GM21717 (cell line): ENCODE measurements around the gene PPFIA1.
"Not testable (repeated sequence)": the region's sequence is repeated elsewhere in the genome, so short reads cannot be mapped to it uniquely, and the experiment has no call there.

ENCODE experiments used
- ATAC-seq: cut with Tn5 transposase; IDR thresholded peaks from one replicate; pipeline ENCODE4 v1.9.1; 2021; ENCODE audit warnings: mild to moderate bottlenecking, moderate library complexity; ENCODE audit not compliant: unreplicated experiment

Gene PPFIA1

GRCh38 chr11:70250876-70251658 lies 19.4 kb upstream of the PPFIA1 start:
- no peak for ATAC-seq

GRCh38 chr11:70251659-70252321 lies 18.7 kb upstream of the PPFIA1 start:
- ATAC-seq, result no peak

GRCh38 chr11:70252844-70253243 lies 17.6 kb upstream of the PPFIA1 start:
- no peak for ATAC-seq

DNA sequence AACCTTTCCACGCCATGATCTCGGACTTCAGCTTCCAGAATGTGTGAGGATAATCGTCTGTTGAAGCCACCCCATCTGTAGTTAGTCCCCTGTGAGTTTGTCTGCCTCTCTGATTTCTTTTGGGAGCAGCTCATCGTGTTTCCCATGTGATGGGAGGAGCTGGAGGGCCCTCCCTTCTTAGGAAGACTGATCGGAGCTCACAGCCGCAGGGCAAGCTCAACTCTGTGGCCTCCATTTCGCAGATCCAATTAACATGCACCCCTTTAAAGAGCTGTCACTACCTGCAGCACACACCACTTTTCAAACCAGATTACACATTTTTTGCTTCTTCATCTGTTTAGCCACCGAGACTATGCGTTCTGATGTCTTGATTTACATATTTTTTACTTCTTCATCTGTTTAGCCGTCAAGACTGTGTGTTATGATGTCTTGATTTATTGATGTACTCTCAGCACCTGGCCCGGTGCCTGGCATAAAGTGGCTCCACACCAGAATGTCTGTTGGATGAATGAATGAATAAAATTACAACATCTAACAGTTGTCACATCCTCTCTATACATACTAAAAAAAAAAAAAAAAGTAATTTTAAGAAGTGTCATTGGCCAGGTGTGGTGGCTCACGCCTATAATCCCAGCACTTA lies 14.9 kb upstream of the PPFIA1 start:
- ATAC-seq, result no peak

DNA sequence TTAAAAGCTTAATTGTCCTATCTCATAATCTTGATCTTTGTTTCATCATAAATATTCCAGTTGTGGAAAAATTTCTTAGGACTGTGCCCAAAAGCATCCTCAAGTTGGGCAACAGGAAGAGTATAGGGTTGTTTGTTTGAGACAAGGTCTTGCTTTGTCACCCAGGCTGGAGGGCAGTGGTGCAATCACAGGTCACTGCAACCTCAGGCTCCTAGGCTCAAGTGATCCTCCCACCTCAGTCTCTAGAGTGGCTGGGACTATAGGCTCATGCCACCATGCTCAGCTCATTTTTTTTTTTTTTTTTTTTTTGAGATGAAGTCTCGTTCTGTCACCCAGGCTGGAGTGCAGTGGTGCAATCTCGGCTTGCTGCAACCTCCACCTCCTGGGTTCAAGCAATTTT lies 11.4 kb upstream of the PPFIA1 start:
- ATAC-seq, result not testable (repeated sequence)

GRCh38 chr11:70262951-70263350 lies 7.5 kb upstream of the PPFIA1 start:
- ATAC-seq, result no peak

DNA sequence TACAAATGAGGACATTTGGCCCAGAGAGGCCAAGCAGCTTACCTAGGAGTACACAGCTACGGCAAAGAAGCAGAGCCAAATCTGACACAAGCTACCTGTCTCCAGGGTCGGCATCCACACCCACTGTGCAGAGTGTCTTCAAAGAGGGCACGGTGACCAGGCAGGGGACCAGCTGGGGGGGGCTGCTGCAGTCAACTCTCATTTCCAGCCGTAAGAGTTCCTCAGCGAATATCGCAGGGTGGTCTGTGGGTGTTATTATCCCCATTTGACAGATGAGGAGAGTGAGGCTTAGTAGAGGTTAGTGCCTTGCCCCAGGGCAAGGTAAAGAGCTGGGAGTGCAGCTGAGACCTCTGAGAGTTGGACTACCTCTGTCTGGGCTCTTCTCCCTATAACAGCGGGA lies 7.1 kb upstream of the PPFIA1 start:
- no peak for ATAC-seq

GRCh38 chr11:70265341-70265740 lies 5.1 kb upstream of the PPFIA1 start:
- ATAC-seq, result no peak

DNA sequence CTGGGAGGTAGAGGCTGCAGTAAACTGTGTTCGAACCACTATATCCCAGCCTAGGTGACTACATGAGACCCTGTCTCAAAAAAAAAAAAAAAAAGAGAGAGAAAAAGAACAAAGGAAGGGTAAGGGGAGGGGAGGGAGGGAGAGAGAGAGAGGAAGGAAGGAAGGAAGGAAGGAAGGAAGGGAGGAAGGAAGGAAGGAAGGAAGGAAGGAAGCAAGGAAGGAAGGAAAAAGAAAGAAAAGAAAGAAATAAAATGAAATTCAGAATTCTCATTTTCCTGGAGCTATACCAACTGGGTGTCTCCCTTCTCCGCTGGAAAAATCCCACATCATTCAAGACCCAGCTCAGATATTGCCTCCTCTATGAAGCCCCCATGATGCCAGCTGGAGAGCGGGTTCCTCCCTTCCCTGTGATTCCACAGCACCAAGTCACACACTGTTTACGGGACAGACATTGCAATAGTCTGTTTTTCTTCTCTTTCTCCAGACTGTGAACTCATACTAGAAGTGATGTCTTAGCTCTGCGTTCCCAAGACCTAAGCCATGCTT lies 3.0 kb upstream of the PPFIA1 start:
- no peak for ATAC-seq

GRCh38 chr11:70268526-70268925 lies 2.0 kb upstream of the PPFIA1 start:
- ATAC-seq, result no peak

DNA sequence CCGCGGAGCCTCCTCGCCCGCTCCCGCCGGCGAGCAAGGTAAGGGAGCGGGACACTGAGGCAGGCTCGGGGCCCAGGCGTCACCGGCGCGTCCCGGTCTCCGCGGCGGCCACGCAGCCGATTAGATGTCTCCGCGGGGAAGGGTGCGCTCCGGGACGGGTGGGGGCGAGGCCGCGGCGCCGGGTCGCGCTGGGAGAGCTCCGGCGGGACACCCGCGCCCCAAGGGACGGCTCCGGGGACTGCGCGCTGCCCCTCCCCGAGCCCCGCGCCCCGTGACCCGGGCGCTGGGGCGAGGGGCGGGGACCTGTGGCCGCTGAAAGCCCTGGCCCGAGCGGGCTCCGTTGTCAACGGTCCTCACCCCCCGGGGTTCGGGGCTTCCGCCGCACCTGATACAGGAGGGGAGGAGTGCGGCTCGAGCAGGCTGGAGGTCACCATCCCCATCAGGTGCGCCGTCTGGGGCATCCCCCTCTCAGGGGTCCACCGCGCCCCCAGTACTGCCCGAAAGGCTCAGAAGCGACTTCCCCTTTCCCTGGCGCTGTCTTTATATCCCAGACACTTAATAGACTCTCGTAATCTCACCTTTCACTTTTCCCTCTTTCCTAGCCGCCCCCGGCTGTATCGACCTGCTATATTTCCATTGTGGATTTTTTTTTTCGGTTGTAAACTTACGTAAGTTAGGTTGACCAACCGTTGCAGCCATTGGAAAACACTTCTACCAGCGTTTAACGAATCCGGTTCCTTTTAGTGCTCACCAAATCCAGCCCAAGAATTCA lies 573 bp downstream of the PPFIA1 start:
- peak; percentile 28 for ATAC-seq

- ATAC-seq, result no peak
Measured at GRCh38 chr11:70271649-70271953, 1.1 kb downstream of the PPFIA1 start.

- no peak for ATAC-seq
Measured at GRCh38 chr11:70272009-70272408, 1.5 kb downstream of the PPFIA1 start.

GRCh38 chr11:70278994-70279393 lies 8.5 kb downstream of the PPFIA1 start:
- ATAC-seq, result no peak

- no peak for ATAC-seq
Measured at GRCh38 chr11:70281156-70281609, 10.7 kb downstream of the PPFIA1 start.

GRCh38 chr11:70282012-70282411 lies 11.5 kb downstream of the PPFIA1 start:
- ATAC-seq, result no peak

- no peak for ATAC-seq
Measured at GRCh38 chr11:70288721-70289120, 18.2 kb downstream of the PPFIA1 start.

- no peak for ATAC-seq
Measured at GRCh38 chr11:70289582-70289981, 19.1 kb downstream of the PPFIA1 start.

- no peak for ATAC-seq
Measured at GRCh38 chr11:70290361-70291065, 20.0 kb downstream of the PPFIA1 start.

DNA sequence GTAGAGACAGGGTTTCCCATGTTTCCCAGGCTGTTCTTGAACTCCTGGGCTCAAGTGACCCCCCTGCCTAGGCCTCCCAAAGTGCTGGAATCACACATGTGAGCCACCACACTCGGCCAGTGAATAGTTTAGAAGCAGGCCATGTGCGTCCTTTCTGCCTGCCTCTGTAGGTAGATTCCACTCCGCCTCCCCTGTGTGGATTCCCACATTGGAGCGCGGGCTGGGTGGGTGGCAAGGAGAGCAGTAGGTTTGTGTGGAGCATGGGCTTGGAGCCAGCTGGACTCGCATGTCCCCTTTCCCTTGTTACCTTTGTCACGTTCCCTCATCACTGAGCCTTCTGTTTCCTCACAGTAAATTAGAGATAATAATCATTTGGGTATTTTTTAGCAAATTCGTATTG lies 21.7 kb downstream of the PPFIA1 start:
- no peak for ATAC-seq
